H54 (cell line): ENCODE data around the gene KCNMB2.

Source experiments
- DNase-seq: peaks from one replicate; pipeline ENCODE4 v3.0.0; 2011; ENCODE audit warnings: low spot score, mixed read lengths; ENCODE audit not compliant: insufficient read length
- FAIRE-seq: peaks from 3 replicates; lab custom pipeline; 2011; peaks lifted over from hg19 to GRCh38; lab: Jason Lieb, UNC
- POLR2A ChIP-seq: IDR thresholded peaks from 2 replicates; pipeline ENCODE4 v1.6.1; 2011; ENCODE audit warnings: low read depth, mild to moderate bottlenecking, low read length

The KCNMB2 gene

DNA sequence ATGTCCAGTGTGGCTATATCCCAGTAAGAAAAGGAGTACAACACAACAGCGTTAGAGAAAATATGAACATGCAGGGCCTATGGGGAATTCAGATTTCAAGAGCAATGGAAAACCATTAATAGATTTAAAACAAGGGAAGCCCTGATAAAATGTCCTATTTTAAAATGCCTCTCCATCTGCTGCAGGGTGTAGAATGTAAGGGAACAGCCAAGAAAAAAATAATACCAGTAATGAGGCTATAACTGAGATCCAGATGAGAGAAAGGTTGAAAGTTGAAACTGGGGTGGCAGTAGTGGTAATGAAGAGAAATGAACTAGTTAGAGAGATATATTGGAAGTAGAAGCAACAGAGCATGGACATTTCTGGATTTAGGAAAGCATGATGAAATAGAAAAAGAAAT lies 226.1 kb downstream of the KCNMB2 start:
- no peak for FAIRE-seq
- no peak for TF ChIP-seq POLR2A
- DNase-seq: no peak

DNA sequence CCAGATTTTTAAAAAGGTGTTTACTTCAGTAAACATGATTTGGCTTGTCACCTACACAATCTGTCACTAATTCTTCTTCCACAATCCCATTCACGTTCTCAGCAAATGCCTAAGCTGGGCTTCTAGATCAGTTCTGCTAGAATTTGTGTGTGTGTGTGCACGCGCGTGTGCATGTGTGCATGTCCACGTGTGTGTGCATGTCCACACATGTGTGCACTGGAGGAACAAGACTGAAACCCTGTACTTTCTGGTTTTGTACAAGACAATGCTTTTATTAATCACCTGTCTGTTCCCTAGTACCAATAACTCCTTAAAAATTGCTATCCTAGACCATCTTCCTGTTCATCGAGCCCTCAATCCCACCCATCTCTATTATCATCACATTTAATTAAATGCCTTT lies 229.2 kb downstream of the KCNMB2 start:
- DNase-seq (no peak), FAIRE-seq (no peak)
- no peak for TF ChIP-seq POLR2A

DNA sequence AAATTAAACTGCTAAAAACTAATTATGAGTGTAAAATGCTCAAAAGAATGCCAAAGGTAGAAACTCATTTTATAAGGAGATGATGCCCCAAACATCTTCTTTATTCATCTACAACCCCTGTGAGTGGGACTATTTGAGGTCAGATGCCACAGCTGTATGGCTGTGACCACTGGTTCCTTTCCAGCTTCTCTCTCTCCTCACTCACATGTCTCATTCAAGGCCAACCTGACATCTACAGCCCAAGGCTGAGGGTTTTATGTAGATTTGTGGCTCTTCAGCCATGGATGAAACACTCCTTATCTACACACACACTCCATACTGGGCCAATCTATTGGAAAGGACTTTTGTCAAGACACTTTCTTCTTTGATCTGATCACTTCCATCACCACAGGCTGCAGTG lies 231.3 kb downstream of the KCNMB2 start:
- DNase-seq (no peak), FAIRE-seq (no peak)
- TF ChIP-seq POLR2A: no peak

DNA sequence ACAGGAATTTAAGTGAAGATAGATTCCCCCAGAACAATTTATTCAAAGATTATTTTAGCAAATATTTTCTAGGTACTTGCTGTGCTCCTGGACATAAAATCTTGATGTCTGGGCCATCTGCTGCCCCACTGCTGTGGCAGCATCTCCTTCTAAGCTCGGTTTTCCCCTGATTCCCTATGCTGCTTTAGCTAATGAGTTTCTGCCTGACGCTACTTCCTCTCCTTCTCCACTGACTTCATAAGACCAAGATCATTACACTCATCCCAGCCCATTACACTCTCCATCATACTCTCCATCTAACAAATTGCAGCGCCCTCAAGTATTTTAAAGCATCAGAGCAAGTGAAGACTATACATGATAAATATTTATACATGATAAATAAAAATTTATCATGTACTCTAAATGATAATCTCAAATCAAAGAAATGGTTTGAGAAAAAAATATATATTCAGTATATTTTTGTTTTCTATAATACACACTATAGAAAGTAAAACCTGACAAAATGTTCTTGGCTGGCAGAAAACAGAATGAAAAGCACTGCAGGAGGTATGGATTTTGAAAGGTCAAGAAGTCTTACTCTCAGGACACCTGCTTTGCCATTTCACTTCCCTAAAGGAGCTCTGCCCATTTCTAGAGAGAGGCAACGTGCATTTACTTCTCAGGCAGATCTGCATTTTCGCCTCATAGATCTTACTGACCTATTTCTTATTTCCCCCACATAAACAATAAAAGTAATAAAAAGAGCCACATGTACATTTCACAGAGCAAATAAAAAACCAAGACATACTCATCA lies 232.0 kb downstream of the KCNMB2 start:
- TF ChIP-seq POLR2A: no peak
- no peak for DNase-seq
- no peak for FAIRE-seq

DNA sequence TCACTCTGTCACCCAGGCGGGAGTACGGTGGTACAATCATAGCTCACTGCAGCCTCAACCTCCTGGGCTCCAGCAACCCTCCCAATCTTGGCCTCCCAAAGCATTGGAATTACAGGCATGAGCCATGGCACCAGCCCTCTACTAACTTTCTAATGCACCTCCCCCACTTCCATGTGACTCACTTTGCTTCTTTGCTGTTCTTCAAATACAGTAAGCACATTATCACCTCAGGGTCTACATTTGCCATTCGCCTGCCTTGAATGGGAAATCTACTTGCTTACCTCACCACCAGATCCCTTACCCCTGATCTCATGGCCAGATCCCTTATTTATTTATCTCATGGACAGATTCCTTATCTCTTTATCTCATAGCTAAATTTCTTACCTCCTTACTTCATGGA lies 235.3 kb downstream of the KCNMB2 start:
- FAIRE-seq: no peak
- TF ChIP-seq POLR2A: no peak
- DNase-seq: no peak

DNA sequence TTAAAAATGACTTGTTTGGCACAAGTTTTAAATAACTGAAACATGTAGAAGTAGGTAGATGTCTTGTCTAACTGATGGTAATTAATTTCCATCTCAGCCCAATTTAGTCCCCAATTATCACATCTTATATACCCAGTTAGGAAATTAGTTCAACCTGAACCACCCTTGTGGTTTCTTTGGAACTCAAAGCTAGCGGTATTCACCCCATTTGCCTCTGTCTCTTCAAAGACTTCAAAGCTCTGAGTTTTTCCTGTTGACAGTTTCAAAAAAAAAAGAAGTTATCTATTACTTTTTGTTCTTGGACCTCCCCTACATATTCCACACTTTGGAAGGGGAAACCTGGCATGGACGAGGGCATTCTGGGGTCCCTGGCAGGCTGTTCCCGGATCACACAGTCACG lies 236.5 kb downstream of the KCNMB2 start:
- DNase-seq (no peak), FAIRE-seq (no peak)
- TF ChIP-seq POLR2A: no peak

DNA sequence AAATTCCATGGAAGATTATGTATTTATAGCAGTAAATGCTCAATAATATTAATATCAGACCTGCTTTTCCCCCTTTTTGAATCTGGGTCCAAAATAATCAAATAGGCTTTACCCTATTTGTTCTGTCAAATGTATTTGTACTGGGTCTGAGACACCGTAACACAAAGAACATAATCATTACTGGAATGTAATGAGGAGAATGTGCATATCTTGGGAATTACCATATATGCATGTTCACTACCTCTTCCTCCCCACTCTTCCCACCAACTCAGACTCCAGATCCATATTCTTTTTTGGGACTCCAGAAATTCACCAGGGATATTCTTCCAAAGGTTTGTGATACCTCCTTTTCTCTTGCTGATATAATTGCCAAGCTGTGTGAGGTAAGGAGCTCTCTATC lies 237.1 kb downstream of the KCNMB2 start:
- FAIRE-seq: no peak
- no peak for TF ChIP-seq POLR2A
- no peak for DNase-seq

DNA sequence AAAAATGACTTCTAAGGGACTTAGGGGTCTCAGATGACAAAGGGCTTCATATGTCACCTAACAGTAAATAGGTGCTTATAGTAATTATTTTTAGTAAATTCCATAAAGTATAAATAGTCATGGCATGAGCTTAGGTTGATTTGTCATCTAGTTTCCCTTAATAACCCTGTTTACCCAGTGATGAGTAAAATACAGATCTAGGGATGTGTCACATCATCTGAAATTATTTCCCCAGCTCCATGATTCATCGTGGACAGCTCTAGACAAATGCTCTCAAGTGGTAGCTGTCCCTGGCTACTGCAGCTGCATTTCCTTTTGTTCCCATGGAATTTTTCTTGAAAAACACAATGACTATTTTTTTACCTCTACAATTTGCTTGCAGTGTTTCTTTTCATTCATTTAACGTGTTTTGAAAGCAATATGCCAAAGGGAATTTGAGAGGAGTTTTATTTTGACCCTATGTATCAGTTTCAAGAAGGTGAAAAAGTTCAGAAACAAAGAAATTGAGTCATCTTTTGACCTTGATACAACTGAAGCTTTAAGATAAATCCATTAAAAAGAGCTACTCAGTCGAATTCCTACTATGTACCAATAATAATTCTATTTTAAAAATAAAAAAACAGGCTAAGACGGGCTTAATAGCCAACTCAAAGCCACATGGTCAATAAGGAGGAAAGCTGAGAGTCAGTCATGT lies 241.6 kb downstream of the KCNMB2 start:
- DNase-seq (peak; percentile 12), FAIRE-seq (peak; percentile 41)
- no peak for TF ChIP-seq POLR2A

DNA sequence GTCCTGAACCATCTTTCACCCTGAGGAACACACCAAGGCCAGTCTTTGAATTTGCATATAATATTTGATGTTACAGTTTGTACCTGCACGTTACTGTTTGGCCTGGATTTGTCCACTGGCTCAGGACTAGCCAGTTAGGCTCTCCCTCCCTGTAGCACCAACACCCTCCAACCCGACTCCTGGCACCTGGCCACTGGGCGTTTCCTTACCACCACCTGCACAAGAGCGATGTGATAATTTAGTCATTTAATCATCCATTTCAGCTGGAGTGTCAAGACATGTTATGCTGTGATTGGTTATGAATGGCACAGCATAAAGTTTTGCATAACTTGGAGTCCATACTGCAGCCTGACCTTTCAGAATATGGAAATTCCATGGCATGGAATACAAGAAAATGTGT lies 242.4 kb downstream of the KCNMB2 start:
- no peak for FAIRE-seq
- no peak for DNase-seq
- no peak for TF ChIP-seq POLR2A

DNA sequence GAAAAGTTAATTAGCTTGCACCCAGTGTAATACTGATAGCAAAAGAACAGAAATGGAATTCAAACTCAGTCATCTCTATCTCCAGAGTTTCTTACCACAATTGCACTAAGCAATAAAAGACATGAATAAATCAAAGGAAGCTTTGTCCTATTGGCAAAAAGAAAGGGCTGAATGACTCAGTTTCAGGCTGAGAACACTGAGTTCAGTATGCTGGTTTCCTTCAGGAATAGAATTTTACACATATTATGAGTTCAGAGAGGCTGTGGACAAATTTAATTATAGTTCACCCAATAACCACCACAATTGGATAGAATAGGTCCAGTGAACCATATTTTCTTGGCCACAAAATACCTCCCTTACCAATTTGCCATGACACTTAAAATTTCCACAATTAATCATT lies 249.7 kb downstream of the KCNMB2 start:
- no peak for TF ChIP-seq POLR2A
- DNase-seq: no peak
- FAIRE-seq: no peak

DNA sequence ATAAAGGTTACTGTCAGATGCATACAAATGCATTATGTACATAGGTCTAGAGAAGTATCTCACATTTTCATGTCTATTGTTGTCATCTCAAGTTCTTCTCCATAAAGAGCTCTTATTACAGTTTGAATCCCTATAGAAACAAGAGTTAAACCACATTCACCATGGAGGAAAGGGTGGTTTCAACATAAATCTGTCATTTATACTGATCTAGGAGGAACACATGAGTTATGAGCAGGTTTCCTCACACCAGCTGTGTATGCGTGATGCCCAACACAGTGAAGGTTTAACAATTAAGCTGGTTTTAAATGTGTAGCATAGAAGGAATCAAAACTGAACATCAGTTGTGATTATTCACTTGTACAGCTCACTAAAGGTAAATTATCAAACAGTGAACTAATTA lies 251.7 kb downstream of the KCNMB2 start:
- no peak for FAIRE-seq
- TF ChIP-seq POLR2A: no peak
- no peak for DNase-seq

DNA sequence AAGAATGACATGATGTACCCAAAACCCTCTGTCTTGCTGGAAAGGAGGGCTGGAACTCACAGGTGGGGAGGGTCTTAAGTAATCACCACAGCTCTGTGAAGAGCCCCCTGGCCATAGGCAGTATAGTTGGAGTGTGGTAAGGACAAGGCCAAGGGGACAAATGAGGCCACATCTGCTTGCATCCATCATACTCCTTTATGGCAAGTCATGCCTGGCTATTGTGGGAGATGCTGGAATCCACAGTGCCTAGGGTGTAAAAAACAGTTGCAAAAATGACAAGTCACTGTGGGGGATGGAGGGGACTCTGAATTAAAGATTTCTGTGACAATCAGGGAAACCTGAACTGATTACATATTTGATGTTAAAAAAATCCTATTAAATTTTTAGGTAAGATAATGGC lies 258.5 kb downstream of the KCNMB2 start:
- no peak for DNase-seq
- no peak for FAIRE-seq

DNA sequence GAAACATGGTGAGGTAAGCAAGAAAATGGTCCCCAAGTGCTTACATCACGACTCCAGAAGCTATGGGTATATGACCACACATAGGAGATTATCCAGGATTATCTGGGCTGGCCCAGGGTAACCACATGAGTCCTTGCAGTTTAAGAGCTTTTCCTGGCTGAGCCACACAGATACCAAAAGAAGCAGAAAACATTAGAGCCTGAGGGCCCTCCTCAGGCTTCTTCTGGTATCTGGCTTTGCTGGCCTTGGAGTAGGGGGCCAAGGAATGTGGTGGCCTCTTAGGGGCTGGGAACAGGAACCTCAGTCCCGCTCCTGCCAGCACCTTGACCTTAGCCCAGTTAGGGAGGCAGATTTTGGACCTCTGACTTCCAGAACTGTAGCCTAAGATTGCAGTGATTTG lies 259.1 kb downstream of the KCNMB2 start:
- no peak for DNase-seq
- no peak for TF ChIP-seq POLR2A
- no peak for FAIRE-seq

More for the DNA sequence above, 258.5 kb downstream of the KCNMB2 start:
- no peak for TF ChIP-seq POLR2A

DNA sequence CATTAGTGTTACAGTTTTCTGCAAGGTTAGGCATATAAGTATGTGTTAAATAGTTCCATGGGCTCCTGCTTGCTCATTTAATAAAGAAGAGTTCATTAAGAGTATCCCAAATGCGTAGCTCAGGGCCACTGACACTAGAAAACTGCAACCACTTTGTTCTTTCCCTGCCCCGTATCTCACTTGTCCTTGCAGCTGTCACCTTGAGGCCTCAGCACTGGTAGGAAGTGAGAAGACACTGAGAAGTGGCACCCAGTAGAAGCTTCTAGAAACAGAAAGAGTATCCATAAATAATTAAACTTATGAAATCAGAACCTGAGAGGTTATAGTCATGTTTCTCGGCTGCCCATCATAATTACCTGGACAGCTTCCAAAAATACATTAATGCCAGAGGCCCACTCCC lies 266.0 kb downstream of the KCNMB2 start:
- FAIRE-seq (no peak), DNase-seq (no peak)
- TF ChIP-seq POLR2A: no peak
